ENCODE measurements around the gene KLHL17.

Gene KLHL17

DNA sequence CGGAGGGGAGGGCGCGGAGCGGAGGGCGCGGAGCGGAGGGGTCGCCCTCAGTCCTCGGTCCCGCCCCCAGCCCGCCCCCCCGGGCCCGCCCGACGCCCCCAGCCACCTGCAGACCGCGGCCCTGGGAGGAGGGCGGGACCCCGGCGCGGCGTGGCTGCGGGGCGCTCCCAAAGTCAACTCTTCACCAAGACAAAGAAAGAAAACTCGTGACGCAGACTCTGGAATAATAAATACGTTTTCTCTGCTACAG lies 38.3 kb downstream of the KLHL17 start:
- DNase-seq (ENCODE audit: low read depth in 1 of 2, low spot score in 1 of 2), result no peak
- TF ChIP-seq SPI1 (IDR thresholded peaks at IDR 0.05; ENCODE audit: borderline replicate concordance, low read depth), result no peak
- TF ChIP-seq, protein P1, sequence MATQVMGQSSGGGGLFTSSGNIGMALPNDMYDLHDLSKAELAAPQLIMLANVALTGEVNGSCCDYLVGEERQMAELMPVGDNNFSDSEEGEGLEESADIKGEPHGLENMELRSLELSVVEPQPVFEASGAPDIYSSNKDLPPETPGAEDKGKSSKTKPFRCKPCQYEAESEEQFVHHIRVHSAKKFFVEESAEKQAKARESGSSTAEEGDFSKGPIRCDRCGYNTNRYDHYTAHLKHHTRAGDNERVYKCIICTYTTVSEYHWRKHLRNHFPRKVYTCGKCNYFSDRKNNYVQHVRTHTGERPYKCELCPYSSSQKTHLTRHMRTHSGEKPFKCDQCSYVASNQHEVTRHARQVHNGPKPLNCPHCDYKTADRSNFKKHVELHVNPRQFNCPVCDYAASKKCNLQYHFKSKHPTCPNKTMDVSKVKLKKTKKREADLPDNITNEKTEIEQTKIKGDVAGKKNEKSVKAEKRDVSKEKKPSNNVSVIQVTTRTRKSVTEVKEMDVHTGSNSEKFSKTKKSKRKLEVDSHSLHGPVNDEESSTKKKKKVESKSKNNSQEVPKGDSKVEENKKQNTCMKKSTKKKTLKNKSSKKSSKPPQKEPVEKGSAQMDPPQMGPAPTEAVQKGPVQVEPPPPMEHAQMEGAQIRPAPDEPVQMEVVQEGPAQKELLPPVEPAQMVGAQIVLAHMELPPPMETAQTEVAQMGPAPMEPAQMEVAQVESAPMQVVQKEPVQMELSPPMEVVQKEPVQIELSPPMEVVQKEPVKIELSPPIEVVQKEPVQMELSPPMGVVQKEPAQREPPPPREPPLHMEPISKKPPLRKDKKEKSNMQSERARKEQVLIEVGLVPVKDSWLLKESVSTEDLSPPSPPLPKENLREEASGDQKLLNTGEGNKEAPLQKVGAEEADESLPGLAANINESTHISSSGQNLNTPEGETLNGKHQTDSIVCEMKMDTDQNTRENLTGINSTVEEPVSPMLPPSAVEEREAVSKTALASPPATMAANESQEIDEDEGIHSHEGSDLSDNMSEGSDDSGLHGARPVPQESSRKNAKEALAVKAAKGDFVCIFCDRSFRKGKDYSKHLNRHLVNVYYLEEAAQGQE (IDR thresholded peaks at IDR 0.05; ENCODE audit: insufficient replicate concordance, low read depth), result no peak
- no peak for TF ChIP-seq POLR2AphosphoS5 (IDR thresholded peaks at IDR 0.05; ENCODE audit: low read depth)
- TF ChIP-seq, protein P2, sequence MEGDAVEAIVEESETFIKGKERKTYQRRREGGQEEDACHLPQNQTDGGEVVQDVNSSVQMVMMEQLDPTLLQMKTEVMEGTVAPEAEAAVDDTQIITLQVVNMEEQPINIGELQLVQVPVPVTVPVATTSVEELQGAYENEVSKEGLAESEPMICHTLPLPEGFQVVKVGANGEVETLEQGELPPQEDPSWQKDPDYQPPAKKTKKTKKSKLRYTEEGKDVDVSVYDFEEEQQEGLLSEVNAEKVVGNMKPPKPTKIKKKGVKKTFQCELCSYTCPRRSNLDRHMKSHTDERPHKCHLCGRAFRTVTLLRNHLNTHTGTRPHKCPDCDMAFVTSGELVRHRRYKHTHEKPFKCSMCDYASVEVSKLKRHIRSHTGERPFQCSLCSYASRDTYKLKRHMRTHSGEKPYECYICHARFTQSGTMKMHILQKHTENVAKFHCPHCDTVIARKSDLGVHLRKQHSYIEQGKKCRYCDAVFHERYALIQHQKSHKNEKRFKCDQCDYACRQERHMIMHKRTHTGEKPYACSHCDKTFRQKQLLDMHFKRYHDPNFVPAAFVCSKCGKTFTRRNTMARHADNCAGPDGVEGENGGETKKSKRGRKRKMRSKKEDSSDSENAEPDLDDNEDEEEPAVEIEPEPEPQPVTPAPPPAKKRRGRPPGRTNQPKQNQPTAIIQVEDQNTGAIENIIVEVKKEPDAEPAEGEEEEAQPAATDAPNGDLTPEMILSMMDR (IDR thresholded peaks at IDR 0.05; ENCODE audit: insufficient read depth, low read length), result no peak
- no peak for TF ChIP-seq GABPA (IDR thresholded peaks at IDR 0.05; ENCODE audit: low read depth)
- no peak overlapping the region for H3K4me3 ChIP-seq (replicated peaks; ENCODE audit: insufficient read depth, low read length)
- H3K27ac ChIP-seq (replicated peaks), result no peak overlapping the region
- peaks cover 55% of the 10 kb centered on the region for H3K27me3 ChIP-seq (ENCODE audit: insufficient read depth, poor library complexity, severe bottlenecking)

DNA sequence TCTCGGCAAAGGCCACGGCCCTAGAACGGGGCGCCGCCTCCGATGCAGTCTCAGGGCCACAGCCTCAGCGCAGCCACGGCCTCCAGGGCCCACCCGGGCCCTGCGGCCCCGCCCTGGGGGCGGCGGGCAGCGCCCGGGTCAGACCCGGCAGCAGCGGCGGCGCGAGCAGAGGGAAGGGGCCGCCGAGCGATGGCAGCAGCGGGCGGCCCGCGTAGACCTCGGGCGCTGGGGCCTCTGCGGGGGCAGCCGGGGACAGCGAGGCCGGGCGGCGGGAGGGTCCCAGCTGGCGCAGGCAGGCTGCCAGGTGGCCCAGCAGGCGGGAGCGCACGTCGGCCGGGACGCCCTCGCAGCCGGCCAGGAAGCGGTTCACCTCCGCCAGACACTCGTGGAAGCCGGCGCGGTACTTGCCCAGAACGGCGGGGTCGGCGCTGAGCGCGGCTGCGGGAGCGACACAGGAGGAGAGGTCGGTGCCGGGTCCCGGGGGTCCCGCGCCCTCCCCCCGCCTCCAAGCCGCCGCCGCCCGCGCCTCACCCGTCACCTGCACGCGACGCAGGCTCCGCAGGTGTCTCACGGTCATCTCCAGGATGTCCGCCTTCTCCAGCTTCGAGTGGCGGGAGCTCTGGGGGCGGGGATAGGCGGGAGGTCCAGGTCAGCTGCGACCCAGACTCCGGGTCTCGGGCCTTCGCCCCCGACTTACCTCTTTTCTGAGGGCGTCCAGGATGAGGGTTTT lies 38.8 kb downstream of the KLHL17 start:
- TF ChIP-seq POLR2AphosphoS5 (IDR thresholded peaks at IDR 0.05; ENCODE audit: low read depth) (no peak), GABPA (IDR thresholded peaks at IDR 0.05; ENCODE audit: low read depth) (no peak), SPI1 (IDR thresholded peaks at IDR 0.05; ENCODE audit: borderline replicate concordance, low read depth) (no peak)
- TF ChIP-seq, protein P2 (IDR thresholded peaks at IDR 0.05; ENCODE audit: insufficient read depth, low read length), result no peak
- TF ChIP-seq, protein P1 (IDR thresholded peaks at IDR 0.05; ENCODE audit: insufficient replicate concordance, low read depth), result no peak
- Histone ChIP-seq H3K4me3 (replicated peaks; ENCODE audit: insufficient read depth, low read length) (no peak overlapping the region), H3K27me3 (ENCODE audit: insufficient read depth, poor library complexity, severe bottlenecking) (peaks cover 58% of the 10 kb centered on the region), H3K27ac (replicated peaks) (no peak overlapping the region)
- DNase-seq (ENCODE audit: low read depth in 1 of 2, low spot score in 1 of 2), result no peak

DNA sequence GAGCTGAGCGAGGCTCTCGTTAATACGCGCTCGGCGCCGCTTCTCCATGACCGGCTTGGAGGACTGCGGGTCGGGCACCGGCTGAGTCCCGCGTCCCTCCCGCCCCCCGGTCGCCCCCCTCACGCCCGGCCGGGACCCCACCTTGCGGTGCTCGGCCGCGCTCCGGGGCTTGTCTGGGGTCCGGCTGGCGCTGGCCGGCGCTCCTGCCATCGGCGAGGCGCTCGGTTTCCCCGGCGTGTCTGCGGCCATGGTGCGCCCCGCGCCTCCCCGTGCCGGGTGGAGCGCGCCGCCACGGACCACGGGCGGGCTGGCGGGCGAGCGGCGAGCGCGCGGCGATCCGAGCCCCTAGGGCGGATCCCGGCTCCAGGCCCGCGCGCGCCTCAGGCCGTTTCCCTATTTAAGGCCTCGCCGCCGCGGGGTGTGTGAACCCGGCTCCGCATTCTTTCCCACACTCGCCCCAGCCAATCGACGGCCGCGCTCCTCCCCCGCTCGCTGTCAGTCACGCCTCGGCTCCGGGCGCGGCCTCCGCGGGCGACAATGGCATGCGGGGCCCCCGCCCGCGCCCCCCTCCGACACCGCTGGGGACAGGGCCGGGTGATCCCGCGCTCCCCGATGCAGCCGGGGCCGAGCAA lies 39.5 kb downstream of the KLHL17 start, which contains the start of gene HES4:
TSS of gene HES4 (minus strand) at position 373 of the 632 bp plus-strand sequence. CDS start at position 249, 124 bp downstream.
- Histone ChIP-seq H3K4me3 (replicated peaks; ENCODE audit: insufficient read depth, low read length) (peak within 1 kb of the TSS; percentile 30), H3K27me3 (ENCODE audit: insufficient read depth, poor library complexity, severe bottlenecking) (peaks cover 63% of the 10 kb centered on the region), H3K27ac (replicated peaks) (no peak within 1 kb of the TSS)
- peak in 1 of 2 experiments; percentile 66 for DNase-seq (ENCODE audit: low read depth in 1 of 2, low spot score in 1 of 2)
- TF ChIP-seq, protein P2 (IDR thresholded peaks at IDR 0.05; ENCODE audit: insufficient read depth, low read length), result no peak
- TF ChIP-seq SPI1 (IDR thresholded peaks at IDR 0.05; ENCODE audit: borderline replicate concordance, low read depth), result no peak
- TF ChIP-seq POLR2AphosphoS5 (IDR thresholded peaks at IDR 0.05; ENCODE audit: low read depth), result no peak
- TF ChIP-seq, protein P1 (IDR thresholded peaks at IDR 0.05; ENCODE audit: insufficient replicate concordance, low read depth), result no peak
- no peak for TF ChIP-seq GABPA (IDR thresholded peaks at IDR 0.05; ENCODE audit: low read depth)

Data from HL-60 (cell line).